HUES48 (cell line): ENCODE measurements around the gene OBI1.

Source experiments
- H3K27ac ChIP-seq: one replicate; pipeline ENCODE4 v1.7.0; 2013; ENCODE audit warnings: low read depth, low read length, inconsistent platforms
- H3K27me3 ChIP-seq: 2 replicates; pipeline ENCODE4 v1.6.1; 2013; ENCODE audit warnings: mild to moderate bottlenecking, low read length; ENCODE audit not compliant: control insufficient read depth, insufficient read depth
- H3K36me3 ChIP-seq: 2 replicates; pipeline ENCODE4 v1.6.1; 2013; ENCODE audit warnings: low read length; ENCODE audit not compliant: control insufficient read depth, insufficient read depth
- H3K4me1 ChIP-seq: 2 replicates; pipeline ENCODE4 v1.6.1; 2013; ENCODE audit warnings: mild to moderate bottlenecking, low read length; ENCODE audit not compliant: control insufficient read depth, insufficient read depth
- H3K4me3 ChIP-seq: 2 replicates; pipeline ENCODE4 v1.5.1; 2013; ENCODE audit warnings: mild to moderate bottlenecking, low read depth, low read length
- H3K9ac ChIP-seq: 2 replicates; pipeline ENCODE4 v1.6.1; 2013; ENCODE audit warnings: mild to moderate bottlenecking, low read depth, low read length, moderate library complexity
- H3K9me3 ChIP-seq: 2 replicates; pipeline ENCODE4 v1.6.1; 2013; ENCODE audit warnings: low read length; ENCODE audit not compliant: control insufficient read depth, insufficient read depth

The OBI1 gene, protein sequence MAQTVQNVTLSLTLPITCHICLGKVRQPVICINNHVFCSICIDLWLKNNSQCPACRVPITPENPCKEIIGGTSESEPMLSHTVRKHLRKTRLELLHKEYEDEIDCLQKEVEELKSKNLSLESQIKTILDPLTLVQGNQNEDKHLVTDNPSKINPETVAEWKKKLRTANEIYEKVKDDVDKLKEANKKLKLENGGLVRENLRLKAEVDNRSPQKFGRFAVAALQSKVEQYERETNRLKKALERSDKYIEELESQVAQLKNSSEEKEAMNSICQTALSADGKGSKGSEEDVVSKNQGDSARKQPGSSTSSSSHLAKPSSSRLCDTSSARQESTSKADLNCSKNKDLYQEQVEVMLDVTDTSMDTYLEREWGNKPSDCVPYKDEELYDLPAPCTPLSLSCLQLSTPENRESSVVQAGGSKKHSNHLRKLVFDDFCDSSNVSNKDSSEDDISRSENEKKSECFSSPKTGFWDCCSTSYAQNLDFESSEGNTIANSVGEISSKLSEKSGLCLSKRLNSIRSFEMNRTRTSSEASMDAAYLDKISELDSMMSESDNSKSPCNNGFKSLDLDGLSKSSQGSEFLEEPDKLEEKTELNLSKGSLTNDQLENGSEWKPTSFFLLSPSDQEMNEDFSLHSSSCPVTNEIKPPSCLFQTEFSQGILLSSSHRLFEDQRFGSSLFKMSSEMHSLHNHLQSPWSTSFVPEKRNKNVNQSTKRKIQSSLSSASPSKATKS

DNA sequence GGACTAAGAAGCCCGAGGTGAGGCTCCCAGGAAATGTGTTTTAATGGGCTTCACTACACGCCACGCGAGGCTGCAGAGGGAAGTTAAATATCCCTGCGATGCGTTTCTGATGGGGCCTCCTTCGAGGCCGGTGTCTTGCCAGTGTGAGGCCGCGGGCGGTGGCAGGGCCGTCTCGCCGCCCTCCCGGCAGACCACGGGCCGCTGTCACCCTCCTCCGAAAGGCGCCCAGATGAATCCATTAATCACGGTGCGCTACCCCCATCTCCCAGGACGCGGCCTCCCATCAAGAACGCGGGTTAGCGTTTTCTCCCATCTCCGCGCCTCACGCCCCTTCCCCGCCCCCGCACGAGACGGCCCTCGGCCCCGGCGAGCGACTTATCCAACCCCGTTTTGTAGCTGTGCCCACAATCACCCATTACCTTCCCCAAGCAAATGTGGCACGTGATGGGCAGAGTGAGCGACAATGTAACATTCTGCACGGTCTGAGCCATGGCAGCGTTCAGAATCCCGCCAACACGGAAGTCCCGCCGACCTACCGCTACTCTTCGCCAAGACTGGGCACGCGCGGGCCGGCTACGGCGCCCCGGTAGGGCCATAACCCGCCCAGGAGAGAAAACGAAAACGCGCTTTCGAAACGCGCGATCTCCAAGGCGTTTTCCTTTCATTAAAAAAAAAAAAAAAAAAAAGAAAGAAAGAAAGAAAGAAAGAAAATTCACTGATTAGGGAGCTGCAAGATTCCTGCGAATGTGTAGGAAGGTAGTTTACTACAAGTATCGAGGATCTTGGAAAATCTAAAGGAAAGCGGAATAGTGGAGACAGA, at the start of gene OBI1:
OBI1 (minus strand) TSS at position 526 of the 820 bp plus-strand sequence; CDS start at position 491, 35 bp downstream.
- Histone ChIP-seq H3K27ac (peak within 1 kb of the TSS; percentile 98), H3K4me3 (peak within 1 kb of the TSS; percentile 81), H3K36me3 (peaks cover 5% of the 10 kb centered on the region; the same call in 1 of the 2 replicates), H3K27me3 (peaks cover 9% of the 10 kb centered on the region), H3K4me1 (peaks cover 33% of the 10 kb centered on the region), H3K9ac (peak within 1 kb of the TSS; percentile 88), H3K9me3 (no peaks in the 10 kb centered on the region)

GRCh38 chr13:78701383-78701782, 42.4 kb upstream of the OBI1 start:
- no peaks in the 10 kb centered on the region for H3K4me1 ChIP-seq
- no peaks in the 10 kb centered on the region for H3K36me3 ChIP-seq
- H3K9me3 ChIP-seq = no peaks in the 10 kb centered on the region
- H3K27me3 ChIP-seq = no peaks in the 10 kb centered on the region
- no peak overlapping the region for H3K27ac ChIP-seq
- no peak overlapping the region for H3K9ac ChIP-seq
- no peak overlapping the region for H3K4me3 ChIP-seq

DNA sequence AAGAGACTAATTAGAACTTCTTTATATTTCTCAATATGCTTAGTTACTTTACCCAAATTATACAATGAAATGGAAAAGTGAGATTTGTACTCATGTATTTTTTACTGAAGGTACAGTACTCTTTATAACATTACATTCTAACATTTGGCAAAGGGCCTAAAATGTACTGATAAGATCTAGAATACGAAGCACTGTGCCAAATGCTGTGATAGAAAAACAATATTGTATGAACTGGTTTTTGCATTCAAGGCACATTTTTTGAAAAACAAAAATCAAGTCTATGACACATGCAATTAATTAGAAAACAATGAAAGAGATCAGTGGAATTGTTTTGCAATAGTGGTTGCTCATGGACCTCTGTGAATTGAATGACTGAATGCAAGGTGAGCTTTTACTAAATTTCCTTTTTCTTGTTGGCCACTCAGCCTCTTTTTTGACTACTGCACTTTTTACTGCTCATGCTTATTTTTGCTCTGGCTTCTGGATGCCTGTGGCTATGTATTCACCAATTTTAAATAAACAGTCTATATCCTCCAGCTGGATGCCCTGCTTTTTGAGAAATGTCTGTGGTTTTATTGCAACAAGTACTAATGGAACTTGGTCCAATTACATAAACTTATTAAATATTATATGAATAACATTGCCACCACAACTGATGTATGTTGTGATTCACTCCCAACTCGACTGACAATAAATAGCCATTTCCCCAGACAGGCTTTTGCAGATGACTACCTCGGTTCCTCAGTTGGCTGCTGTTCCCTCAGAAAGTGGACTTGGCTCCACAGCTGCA, 41.4 kb upstream of the OBI1 start:
- H3K9ac ChIP-seq = no peak overlapping the region
- no peaks in the 10 kb centered on the region for H3K36me3 ChIP-seq
- no peak overlapping the region for H3K27ac ChIP-seq
- no peaks in the 10 kb centered on the region for H3K4me1 ChIP-seq
- H3K27me3 ChIP-seq = no peaks in the 10 kb centered on the region
- no peaks in the 10 kb centered on the region for H3K9me3 ChIP-seq
- H3K4me3 ChIP-seq = no peak overlapping the region

- H3K4me1 ChIP-seq = no peaks in the 10 kb centered on the region
- H3K27ac ChIP-seq = no peak overlapping the region
- no peaks in the 10 kb centered on the region for H3K9me3 ChIP-seq
- no peaks in the 10 kb centered on the region for H3K36me3 ChIP-seq
- H3K4me3 ChIP-seq = no peak overlapping the region
- H3K27me3 ChIP-seq = no peaks in the 10 kb centered on the region
- H3K9ac ChIP-seq = no peak overlapping the region
Observed at GRCh38 chr13:78689011-78689410, 30.1 kb upstream of the OBI1 start.

DNA sequence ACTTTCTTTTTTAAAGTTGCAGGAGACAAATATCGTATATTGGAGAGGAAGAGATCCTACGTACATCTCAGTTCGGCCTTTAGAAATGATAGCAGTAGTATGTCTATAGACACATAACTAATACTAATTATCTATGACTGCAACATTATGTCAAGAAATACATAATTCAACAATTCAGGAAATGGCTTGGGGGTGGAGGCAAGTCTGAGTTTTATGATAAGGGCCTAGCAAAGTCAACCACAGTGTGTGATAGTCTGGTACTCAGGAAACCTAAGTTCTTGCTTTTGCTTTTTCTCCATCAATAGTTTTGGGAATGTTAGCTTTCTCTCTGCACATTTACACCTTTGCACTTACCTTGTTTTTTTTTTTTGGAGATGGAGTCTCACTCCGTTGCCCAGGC, 27.5 kb upstream of the OBI1 start:
- Histone ChIP-seq H3K27me3 (no peaks in the 10 kb centered on the region), H3K4me1 (no peaks in the 10 kb centered on the region)

DNA sequence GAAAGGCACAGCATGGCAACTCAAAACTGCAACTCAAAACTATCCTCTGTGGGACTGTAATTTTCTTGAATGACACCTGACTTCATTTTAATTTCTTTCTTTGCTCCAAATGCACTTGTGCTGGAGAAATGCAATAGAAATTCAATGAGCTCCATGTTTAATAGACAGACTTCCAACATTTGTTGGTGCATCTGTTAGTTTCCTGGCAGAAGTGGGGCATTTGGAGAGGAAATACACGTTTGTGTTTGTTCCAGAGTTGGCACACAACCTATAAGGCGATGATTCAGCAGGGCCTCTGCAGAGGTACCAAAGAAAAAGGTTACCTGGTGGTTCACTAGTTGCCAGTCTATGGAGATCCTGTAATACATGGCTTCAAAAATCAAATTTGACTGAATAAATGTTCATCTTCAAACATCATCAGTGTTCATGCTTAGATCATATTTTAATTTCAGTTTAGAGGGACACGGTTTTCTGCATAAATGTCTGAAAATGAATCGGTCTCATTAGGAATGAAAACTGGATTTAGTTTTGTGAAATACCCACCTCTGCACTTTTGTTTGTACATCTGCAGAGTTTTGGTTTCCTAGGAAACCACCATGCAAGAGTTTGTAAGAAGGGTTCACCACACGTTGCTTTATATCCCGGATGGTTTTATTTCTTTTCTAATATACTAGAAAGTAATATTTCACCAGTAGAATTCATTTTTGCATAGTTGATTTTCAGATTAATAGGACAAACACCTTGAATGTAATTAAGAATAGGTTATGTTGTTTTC, 21.8 kb upstream of the OBI1 start:
- no peak overlapping the region for H3K9ac ChIP-seq
- H3K27me3 ChIP-seq = no peaks in the 10 kb centered on the region
- no peaks in the 10 kb centered on the region for H3K36me3 ChIP-seq
- H3K4me1 ChIP-seq = 0 out of 2 replicates have a peak, but pooled peaks cover 1% of the 10 kb centered on the region
- no peaks in the 10 kb centered on the region for H3K9me3 ChIP-seq
- H3K27ac ChIP-seq = no peak overlapping the region
- no peak overlapping the region for H3K4me3 ChIP-seq

More for the DNA sequence above, 27.5 kb upstream of the OBI1 start:
- H3K27ac ChIP-seq = no peak overlapping the region
- H3K4me3 ChIP-seq = no peak overlapping the region
- no peak overlapping the region for H3K9ac ChIP-seq
- H3K36me3 ChIP-seq = no peaks in the 10 kb centered on the region
- H3K9me3 ChIP-seq = no peaks in the 10 kb centered on the region

DNA sequence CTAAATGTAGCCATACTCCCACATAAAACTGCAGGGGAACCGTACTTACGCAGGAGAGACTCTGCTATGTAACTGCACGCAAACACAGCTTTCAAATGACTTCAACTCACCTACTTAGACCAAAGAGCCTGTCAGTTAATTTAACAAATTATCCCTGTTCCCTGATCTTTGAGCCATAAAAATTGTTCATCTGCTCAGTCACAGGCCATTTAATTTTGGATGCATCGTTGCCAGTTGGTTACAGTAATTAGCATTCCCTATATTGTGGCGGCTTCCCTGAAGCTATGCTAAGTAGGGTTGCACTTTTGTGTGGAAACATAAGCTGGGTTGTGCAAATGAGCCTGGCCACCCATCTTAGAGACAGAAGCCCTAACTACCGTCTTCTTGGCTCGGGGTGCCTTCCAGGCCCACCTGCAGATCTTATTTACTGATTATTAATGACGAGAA, 21.2 kb upstream of the OBI1 start:
- Histone ChIP-seq H3K9ac (no peak overlapping the region), H3K36me3 (no peaks in the 10 kb centered on the region), H3K4me1 (peaks cover 7% of the 10 kb centered on the region), H3K9me3 (no peaks in the 10 kb centered on the region), H3K27ac (no peak overlapping the region), H3K27me3 (no peaks in the 10 kb centered on the region), H3K4me3 (no peak overlapping the region)

DNA sequence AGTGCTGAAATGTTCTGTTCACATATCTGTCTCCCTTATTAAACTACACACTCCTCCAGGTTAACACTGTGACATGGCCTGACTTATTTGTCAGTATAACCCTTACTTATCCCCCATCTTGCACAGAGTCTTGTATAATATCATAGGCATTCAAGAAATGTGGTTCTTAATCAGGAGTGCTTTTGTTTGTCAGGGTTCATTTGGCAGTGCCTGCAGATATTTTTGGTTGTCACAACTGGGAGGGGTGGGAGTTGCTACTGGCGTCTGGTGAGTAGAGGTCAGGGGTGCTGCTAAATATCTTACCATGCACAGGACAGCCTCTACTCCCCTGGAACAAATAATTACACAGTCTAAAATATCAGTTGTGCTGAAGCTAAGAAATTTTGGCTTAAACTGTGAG, 20.4 kb upstream of the OBI1 start:
- no peak overlapping the region for H3K27ac ChIP-seq
- H3K4me3 ChIP-seq = no peak overlapping the region
- H3K27me3 ChIP-seq = no peaks in the 10 kb centered on the region
- peaks cover 12% of the 10 kb centered on the region for H3K4me1 ChIP-seq
- no peaks in the 10 kb centered on the region for H3K36me3 ChIP-seq
- no peak overlapping the region for H3K9ac ChIP-seq
- no peaks in the 10 kb centered on the region for H3K9me3 ChIP-seq

- Histone ChIP-seq H3K9ac (no peak overlapping the region), H3K4me1 (peaks cover 12% of the 10 kb centered on the region), H3K4me3 (no peak overlapping the region), H3K36me3 (no peaks in the 10 kb centered on the region), H3K27ac (no peak overlapping the region), H3K9me3 (no peaks in the 10 kb centered on the region), H3K27me3 (no peaks in the 10 kb centered on the region)
Observed at GRCh38 chr13:78675112-78675511, 16.2 kb upstream of the OBI1 start.

DNA sequence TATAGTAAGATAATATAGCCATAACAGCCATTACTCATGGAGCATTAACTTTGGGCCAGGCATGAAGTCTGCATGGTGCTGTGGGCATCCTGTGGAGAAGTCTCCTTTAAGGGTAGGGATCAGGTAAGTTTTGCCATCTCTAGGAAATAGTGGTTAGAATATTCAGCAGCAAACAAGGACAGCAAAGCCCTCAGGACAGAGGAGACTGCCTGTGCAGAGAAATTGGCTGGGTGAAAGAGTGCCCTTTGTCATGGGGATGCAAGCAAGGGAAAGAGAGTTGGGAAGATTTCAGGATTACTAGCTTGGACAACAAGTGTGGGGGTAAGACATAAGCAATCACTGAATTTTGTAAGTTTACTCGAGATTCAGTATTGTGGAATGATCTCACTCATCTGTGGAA, 15.7 kb upstream of the OBI1 start:
- Histone ChIP-seq H3K36me3 (no peaks in the 10 kb centered on the region), H3K9me3 (no peaks in the 10 kb centered on the region), H3K27ac (no peak overlapping the region), H3K4me3 (no peak overlapping the region), H3K4me1 (peaks cover 12% of the 10 kb centered on the region), H3K27me3 (no peaks in the 10 kb centered on the region), H3K9ac (no peak overlapping the region)
